Activated CD4-positive, alpha-beta T cell treated with anti-CD3 and anti-CD28 coated beads, Interleukin-2, amount 50 U/mL, for 24 hours (primary cell): ENCODE data around the gene SHMT2.
A peak's percentile ranks its signal among the peaks of the same experiment; 100 is the strongest.
"Not testable (repeated sequence)": the region's sequence is repeated elsewhere in the genome, so short reads cannot be mapped to it uniquely, and the experiment has no call there.

ENCODE experiments used
- DNase-seq, 2 donors: peaks; one replicate each; pipeline ENCODE4 v3.0.0-alpha.2; 2020; ENCODE audit warnings: low read depth in 1 of 2, low spot score in 1 of 2

Gene SHMT2

GRCh38 chr12:57261428-57261865, 31.9 kb downstream of the SHMT2 start:
- no peak for DNase-seq

DNA sequence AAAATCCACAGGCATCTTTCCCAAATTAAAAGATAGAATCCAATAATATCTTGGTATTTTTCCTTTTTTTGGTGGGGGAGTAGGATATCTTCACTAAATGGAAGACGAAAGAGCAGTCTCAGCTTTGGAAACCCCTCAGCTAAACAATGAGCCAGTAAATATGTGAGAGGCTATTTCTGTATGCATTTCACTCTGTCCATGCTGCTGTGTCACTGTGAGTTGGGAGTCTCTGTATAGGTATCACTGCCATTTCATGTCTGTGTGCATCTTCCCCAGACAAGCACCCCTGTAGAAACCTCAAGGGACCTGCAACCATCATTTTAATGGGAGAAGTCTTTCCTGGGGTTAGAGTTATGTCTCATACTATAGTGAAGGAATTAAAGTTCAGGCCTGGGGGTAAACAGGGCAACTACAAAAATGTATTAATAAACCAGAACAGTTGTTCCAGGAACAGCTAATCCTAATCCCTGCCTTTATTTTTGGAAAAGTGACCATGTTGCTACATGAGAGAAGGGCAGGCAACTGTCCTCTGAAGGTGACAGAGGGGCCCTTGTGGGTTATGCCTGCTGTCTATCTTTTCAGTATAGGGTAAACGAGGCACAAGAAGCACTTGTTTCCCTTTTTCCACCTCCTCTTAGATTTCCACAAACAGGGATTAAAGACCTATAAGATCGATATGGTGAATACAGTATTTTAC, 32.8 kb downstream of the SHMT2 start:
- DNase-seq, result no peak

GRCh38 chr12:57263096-57263495, 33.6 kb downstream of the SHMT2 start:
- no peak for DNase-seq

GRCh38 chr12:57266681-57267080, 37.2 kb downstream of the SHMT2 start:
- no peak for DNase-seq

GRCh38 chr12:57268264-57268663, 38.8 kb downstream of the SHMT2 start:
- no peak for DNase-seq

GRCh38 chr12:57270966-57271470, 41.5 kb downstream of the SHMT2 start:
- DNase-seq, result no peak

GRCh38 chr12:57272337-57273151, 43.0 kb downstream of the SHMT2 start:
- DNase-seq, result no peak

DNA sequence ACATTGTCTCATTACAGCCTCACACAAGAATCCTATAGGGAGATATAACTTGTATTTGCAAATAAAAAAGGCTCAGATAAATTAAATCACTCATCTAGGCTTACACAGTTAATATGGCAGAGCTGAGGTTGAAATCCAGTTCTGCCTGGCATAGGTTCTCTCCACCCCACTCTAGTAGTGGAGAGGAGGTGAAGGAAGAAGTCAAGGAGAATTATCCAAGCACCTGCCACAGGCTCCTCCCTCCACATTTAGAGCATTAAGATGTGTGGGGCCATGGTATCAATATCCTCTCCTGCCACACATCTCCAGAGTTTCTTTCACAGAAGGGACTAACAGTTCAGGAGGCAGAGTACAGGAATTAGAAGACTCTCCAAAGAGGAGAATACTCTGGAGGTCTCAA, 44.0 kb downstream of the SHMT2 start:
- no peak for DNase-seq

- not testable (repeated sequence) for DNase-seq
Measured at GRCh38 chr12:57276233-57276632, 46.7 kb downstream of the SHMT2 start.

GRCh38 chr12:57276935-57277563, 47.5 kb downstream of the SHMT2 start:
- DNase-seq, result no peak

DNA sequence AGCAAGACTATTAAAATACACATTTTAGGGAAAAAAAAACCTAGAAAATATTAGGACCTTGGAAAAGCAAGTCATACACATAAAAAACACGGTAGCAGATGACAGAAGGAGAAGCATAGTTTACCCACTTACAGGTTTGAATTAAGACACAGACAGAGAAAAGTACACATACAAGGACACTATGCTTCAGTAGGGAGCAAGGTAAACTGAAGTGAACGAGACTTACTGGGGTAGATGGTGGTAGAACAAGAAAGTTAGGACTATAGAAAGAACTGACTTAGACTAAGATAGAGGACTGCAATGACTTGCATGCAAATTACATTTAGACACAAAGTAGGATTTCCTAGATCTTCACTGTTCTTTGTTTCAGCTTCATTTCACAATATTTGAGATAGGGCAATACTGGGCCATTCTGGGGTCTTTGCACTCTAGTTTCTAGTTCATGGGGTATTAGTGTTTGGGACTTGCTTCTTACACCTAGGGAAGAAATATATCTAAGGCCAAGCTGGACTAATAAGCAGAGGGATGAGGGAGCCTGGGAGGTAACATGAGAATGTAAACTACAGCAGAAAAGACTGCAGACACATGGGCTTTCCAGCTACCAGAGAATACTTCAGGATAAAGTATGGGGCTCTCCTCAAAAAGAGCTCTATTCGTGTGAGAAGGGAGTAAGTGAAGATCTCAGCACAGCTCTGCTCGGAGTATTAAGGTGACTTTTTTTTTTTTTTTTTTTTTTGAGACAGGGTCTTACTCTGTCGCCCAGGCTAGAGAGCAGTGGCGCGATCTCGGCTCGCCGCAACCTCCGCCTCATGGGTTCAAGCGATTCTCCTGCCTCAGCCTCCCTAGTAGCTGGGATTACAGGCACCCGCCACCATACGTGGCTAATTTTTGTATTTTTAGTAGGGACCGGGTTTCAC, 49.2 kb downstream of the SHMT2 start:
- no peak for DNase-seq

GRCh38 chr12:57280211-57281062, 50.9 kb downstream of the SHMT2 start:
- peak; percentile 46 to 80 for DNase-seq

- not testable (repeated sequence) for DNase-seq
Measured at GRCh38 chr12:57282073-57282472, 52.6 kb downstream of the SHMT2 start.
